ENCODE results near the gene MUC21.
"Not testable (repeated sequence)": the region's sequence is repeated elsewhere in the genome, so short reads cannot be mapped to it uniquely, and the experiment has no call there.

The MUC21 gene

GRCh38 chr6:31008165-31008564 is 24.6 kb downstream of the MUC21 start:
- no peak for DNase-seq (ENCODE audit: low read depth in 2 of 2, low spot score in 1 of 2)

GRCh38 chr6:31009731-31010130 is 26.2 kb downstream of the MUC21 start:
- DNase-seq (ENCODE audit: low read depth in 2 of 2, low spot score in 1 of 2), result no peak

- DNase-seq (ENCODE audit: low read depth in 2 of 2, low spot score in 1 of 2), result no peak
Observed at GRCh38 chr6:31010393-31011060, 27.0 kb downstream of the MUC21 start, which contains the start of gene MUC22. MUC22 (plus strand) TSS chr6:31010474; CDS start chr6:31010707, 233 bp downstream.

GRCh38 chr6:31011153-31011552 is 27.6 kb downstream of the MUC21 start:
- DNase-seq (ENCODE audit: low read depth in 2 of 2, low spot score in 1 of 2), result no peak

- DNase-seq (ENCODE audit: low read depth in 2 of 2, low spot score in 1 of 2), result no peak
Observed at GRCh38 chr6:31016659-31017299, 33.3 kb downstream of the MUC21 start.

DNA sequence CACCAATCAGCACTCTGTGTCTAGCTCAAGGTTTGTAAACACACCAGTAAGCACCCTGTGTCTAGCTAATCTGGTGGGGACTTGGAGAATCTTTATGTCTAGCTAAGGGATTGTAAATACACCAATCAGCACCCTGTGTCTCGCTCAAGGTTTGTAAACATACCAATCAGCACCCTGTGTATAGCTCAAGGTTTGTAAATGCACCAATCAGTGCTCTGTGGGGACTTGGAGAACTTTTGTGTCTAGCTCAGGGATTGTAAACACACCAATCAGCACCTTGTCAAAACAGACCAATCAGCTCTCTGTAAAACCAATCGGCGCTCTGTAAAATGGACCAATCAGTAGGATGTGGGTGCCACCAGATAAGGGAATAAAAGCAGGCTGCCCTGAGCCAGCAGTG is 33.9 kb downstream of the MUC21 start:
- not testable (repeated sequence) for DNase-seq (ENCODE audit: low read depth in 2 of 2, low spot score in 1 of 2)

GRCh38 chr6:31020057-31020456 is 36.5 kb downstream of the MUC21 start:
- DNase-seq (ENCODE audit: low read depth in 2 of 2, low spot score in 1 of 2), result no peak

- DNase-seq (ENCODE audit: low read depth in 2 of 2, low spot score in 1 of 2), result not testable (repeated sequence)
Observed at GRCh38 chr6:31020631-31021255, 37.2 kb downstream of the MUC21 start.

DNA sequence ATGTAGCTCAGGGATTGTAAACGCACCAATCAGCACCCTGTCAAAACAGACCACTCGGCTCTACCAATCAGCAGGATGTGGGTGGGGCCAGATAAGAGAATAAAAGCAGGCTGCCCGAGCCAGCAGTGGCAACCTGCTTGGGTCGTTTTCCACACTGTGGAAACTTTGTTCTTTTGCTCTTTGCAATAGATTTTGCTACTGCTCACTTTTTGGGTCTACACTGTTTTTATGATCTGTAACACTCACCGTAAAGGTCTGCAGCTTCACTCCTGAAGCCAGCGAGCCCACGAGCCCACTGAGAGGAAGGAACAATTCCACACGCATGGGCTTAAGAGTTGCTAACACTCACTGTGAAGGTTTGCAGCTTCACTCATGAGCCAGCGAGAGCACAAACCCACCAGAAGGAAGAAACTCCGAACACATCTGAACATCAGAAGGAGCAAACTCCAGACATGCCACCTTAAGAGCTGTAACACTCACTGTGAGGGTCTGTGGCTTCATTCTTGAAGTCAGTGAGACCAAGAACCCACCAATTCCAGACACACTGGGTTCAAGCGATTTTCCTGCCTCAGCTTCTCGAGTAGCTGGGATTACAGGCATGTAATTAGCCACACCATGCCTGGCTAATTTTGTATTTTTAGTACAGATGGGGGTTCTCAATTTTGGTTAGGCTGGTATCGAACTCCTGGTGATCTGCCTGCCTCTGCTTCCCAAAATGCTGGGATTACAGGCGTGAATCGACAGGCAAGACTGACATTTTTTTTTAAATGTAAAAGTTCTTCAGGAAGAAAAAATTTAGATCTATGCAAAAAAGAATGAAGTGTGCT is 38.4 kb downstream of the MUC21 start:
- DNase-seq (ENCODE audit: low read depth in 2 of 2, low spot score in 1 of 2), result not testable (repeated sequence)

- no peak for DNase-seq (ENCODE audit: low read depth in 2 of 2, low spot score in 1 of 2)
Observed at GRCh38 chr6:31025595-31025994, 42.1 kb downstream of the MUC21 start.

GRCh38 chr6:31031095-31031494 is 47.6 kb downstream of the MUC21 start:
- no peak for DNase-seq (ENCODE audit: low read depth in 2 of 2, low spot score in 1 of 2)

GRCh38 chr6:31033075-31033474 is 49.6 kb downstream of the MUC21 start:
- DNase-seq (ENCODE audit: low read depth in 2 of 2, low spot score in 1 of 2), result no peak

DNA sequence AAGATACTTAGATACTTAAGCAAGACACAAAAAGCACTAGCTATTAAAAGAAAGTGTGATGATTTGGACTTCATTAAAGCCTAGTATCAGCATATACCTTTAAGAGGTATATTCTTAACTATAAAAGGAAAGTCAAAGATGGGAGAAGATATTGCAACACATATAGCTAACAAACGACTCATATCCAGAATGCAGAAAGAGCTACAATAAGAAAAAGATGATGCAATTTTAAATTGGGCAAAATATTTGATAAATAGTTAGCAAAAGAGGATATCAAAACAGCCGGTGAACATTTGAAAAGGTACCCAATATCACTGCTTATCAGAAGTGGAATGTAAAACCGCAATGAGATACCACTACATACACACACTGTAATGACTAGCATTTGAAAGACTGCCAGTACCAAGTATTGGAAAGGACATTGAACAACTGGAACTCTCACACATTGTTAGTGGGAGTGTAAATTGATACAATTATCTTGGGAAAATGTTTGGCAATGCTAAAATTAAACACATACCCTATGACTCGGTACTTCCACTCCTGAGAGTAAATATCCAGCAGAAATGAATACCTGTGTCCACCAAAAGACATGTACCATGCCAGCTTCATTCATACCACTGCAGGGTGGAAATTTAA is 52.5 kb downstream of the MUC21 start:
- DNase-seq (ENCODE audit: low read depth in 2 of 2, low spot score in 1 of 2), result no peak

- no peak for DNase-seq (ENCODE audit: low read depth in 2 of 2, low spot score in 1 of 2)
Observed at GRCh38 chr6:31037169-31037568, 53.7 kb downstream of the MUC21 start.

DNA sequence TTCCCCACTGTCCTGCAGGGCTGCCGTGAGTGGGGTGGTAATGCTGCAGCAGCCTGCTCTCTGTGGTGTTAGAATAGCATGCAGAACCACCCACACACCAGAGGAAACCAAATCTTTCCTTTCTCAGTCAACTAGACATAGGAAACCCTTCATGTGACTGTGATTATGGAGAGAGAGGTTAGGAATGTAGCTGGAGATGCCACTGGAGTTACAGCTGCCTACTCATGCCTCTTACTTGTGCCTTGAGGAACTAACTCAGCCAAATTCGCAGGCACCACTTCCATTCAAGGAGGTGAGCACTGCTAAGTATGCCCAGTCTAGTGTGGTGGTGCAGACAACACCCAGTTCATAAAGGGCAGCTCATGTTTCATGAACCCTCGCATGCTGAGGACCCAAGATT is 54.2 kb downstream of the MUC21 start:
- DNase-seq (ENCODE audit: low read depth in 2 of 2, low spot score in 1 of 2), result no peak

DNA sequence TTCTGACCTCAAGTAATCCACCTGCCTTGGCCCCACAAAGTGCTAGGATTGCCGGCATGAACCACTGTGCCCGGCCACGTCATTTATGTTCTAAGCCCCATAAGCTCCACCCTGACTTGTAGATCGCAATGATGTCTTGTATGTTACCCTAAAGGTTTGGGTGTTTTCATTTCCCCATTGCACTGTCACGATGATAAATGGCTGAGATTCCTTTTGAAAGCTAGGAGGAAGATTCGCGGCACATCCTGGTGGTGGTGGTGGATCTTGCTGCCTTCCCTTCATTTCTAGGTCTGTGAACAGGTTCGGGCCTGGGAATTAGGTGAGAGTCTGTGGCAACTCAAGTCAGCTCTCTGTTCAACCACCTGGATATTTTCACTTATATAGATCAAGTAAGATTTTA is 55.0 kb downstream of the MUC21 start:
- DNase-seq (ENCODE audit: low read depth in 2 of 2, low spot score in 1 of 2), result no peak
